T-helper 2 cell treated with Interferon-gamma antibody and Interleukin-4, amounts not matched to agents 100 ng/mL and 5 ng/mL, for 36 hours (primary cell): Measurements from ENCODE around the gene FIZ1. TPM values are rescaled to one million over a fixed set of nuclear protein-coding genes. Genes with fewer than 3 reads are reported as not detected.

Experiments
- intact Hi-C: fragments of 100-400 bp; cut with micrococcal nuclease; formaldehyde crosslinking; loops from one replicate; pipeline ENCODE4 v1.15.1; 2023
- total RNA-seq: library from RNA; stranded (reverse); gene quantifications from 2 replicates; pipeline ENCODE4 v1.2.3, GENCODE V29; 2022

FIZ1 gene
- total RNA-seq, 1 donor from 2014 or later = 14.4 TPM

GRCh38 chr19:55636723-55637122, 37.4 kb upstream of the FIZ1 start:
- intact Hi-C loops = loop anchor here (10.0 kb wide), 1 partner anchor 252 kb away; the partner anchor contains the start of genes RPL28 and TMEM238

- intact Hi-C loops = loop anchor here (1.0 to 10.0 kb wide), 3 partner anchors 7 to 251 kb away; partner anchors contain the start of genes EPN1, RPL28, TMEM238 and ZNF581
Measured at GRCh38 chr19:55635856-55636440, 36.6 kb upstream of the FIZ1 start.

- intact Hi-C loops = loop anchor here (1.0 to 10.0 kb wide), 3 partner anchors 8 to 251 kb away; partner anchors contain the start of genes EPN1, RPL28, TMEM238 and ZNF581
Measured at GRCh38 chr19:55635334-55635717, 36.0 kb upstream of the FIZ1 start.

- intact Hi-C loops = loop anchor here (2.0 to 10.0 kb wide), 3 partner anchors 41 to 249 kb away; partner anchors contain the start of genes EPN1, RPL28 and TMEM238
Measured at GRCh38 chr19:55633861-55634260, 34.5 kb upstream of the FIZ1 start.

- intact Hi-C loops = loop anchor here (1.0 to 10.0 kb wide), 3 partner anchors 22 to 248 kb away; partner anchors contain the start of genes RPL28 and TMEM238
Measured at GRCh38 chr19:55632463-55632834, 33.1 kb upstream of the FIZ1 start.

- intact Hi-C loops = no loop called here
Measured at GRCh38 chr19:55626350-55626749, 27.0 kb upstream of the FIZ1 start.

GRCh38 chr19:55625004-55625326, 25.6 kb upstream of the FIZ1 start:
- intact Hi-C loops = no loop called here

- intact Hi-C loops = loop anchor here (1.0 kb wide), 4 partner anchors 19 to 163 kb away; partner anchors contain the start of genes FIZ1, ISOC2, ZNF579 and ZNF865
Measured at GRCh38 chr19:55624109-55625003, 25.0 kb upstream of the FIZ1 start, which contains the start of gene ZNF784. TSS of gene ZNF784 (minus strand) at chr19:55624566. CDS start at chr19:55624561, 5 bp downstream.

GRCh38 chr19:55623561-55623960, 24.2 kb upstream of the FIZ1 start:
- intact Hi-C loops = no loop called here

GRCh38 chr19:55623130-55623529, 23.8 kb upstream of the FIZ1 start:
- intact Hi-C loops = no loop called here

GRCh38 chr19:55622242-55622969, 23.1 kb upstream of the FIZ1 start:
- intact Hi-C loops = no loop called here

GRCh38 chr19:55621673-55622231, 22.4 kb upstream of the FIZ1 start:
- intact Hi-C loops = no loop called here

- intact Hi-C loops = no loop called here
Measured at GRCh38 chr19:55621205-55621672, 21.9 kb upstream of the FIZ1 start.

GRCh38 chr19:55620410-55621204, 21.3 kb upstream of the FIZ1 start:
- intact Hi-C loops = no loop called here

- intact Hi-C loops = no loop called here
Measured at GRCh38 chr19:55619286-55619685, 20.0 kb upstream of the FIZ1 start.

GRCh38 chr19:55618426-55618825, 19.1 kb upstream of the FIZ1 start:
- intact Hi-C loops = no loop called here

- intact Hi-C loops = no loop called here
Measured at GRCh38 chr19:55617426-55617825, 18.1 kb upstream of the FIZ1 start.

GRCh38 chr19:55616395-55616875, 17.1 kb upstream of the FIZ1 start:
- intact Hi-C loops = no loop called here

- intact Hi-C loops = no loop called here
Measured at GRCh38 chr19:55615543-55616394, 16.5 kb upstream of the FIZ1 start.
